Activated naive CD4-positive, alpha-beta T cell treated with anti-CD3 and anti-CD28 coated beads, Interleukin-2, amount 50 U/mL, for 72 hours (primary cell): ENCODE results near the gene PBX1. TPM values are rescaled to one million over a fixed set of nuclear protein-coding genes. Genes with fewer than 3 reads are reported as not detected.
A peak's percentile ranks its signal among the peaks of the same experiment; 100 is the strongest.

Experiments
- ATAC-seq, 2 donors: fragments of 150-1000 bp; cut with Tn5 transposase; 2 replicates each; pipeline ENCODE4 v1.10.0; 2021; ENCODE audit warnings: mild to moderate bottlenecking in 2 of 2, moderate library complexity in 2 of 2
- DNase-seq, 2 donors: peaks; one replicate each; pipeline ENCODE4 v3.0.0; 2021 to 2022; ENCODE audit warnings: low spot score in 2 of 2
- H3K27ac Mint-ChIP-seq, 2 donors: one replicate each; pipeline ENCODE4 v1.8.0; 2022; ENCODE audit warnings: mild to moderate bottlenecking in 2 of 2, mixed read lengths in 2 of 2
- H3K36me3 Mint-ChIP-seq, 2 donors: one replicate each; pipeline ENCODE4 v1.8.0; 2022; ENCODE audit warnings: mixed read lengths in 2 of 2
- H3K9me3 Mint-ChIP-seq, 2 donors: one replicate each; pipeline ENCODE4 v1.8.0; 2022; ENCODE audit warnings: mixed read lengths in 2 of 2
- total RNA-seq, 2 donors: library from RNA; stranded (reverse); gene quantifications; one replicate each; pipeline ENCODE4 v1.2.3, GENCODE V29; 2022

The PBX1 gene
- total RNA-seq, 2 donors from 2014 or later, result 0.19 to 0.39 TPM

- H3K9me3 Mint-ChIP-seq, result no peaks in the 10 kb centered on the region
- H3K36me3 Mint-ChIP-seq, result no peaks in the 10 kb centered on the region
- no peak overlapping the region for H3K27ac Mint-ChIP-seq
Observed at GRCh38 chr1:164748253-164748899, 189.4 kb downstream of the PBX1 start.

GRCh38 chr1:164753521-164754077 lies 194.6 kb downstream of the PBX1 start:
- Mint-ChIP-seq H3K9me3 (no peaks in the 10 kb centered on the region), H3K36me3 (no peaks in the 10 kb centered on the region), H3K27ac (no peak overlapping the region)
- DNase-seq, result no peak
- no peak for ATAC-seq

More at GRCh38 chr1:164748253-164748899, 189.4 kb downstream of the PBX1 start:
- DNase-seq (no peak), ATAC-seq (no peak)

- peak overlapping the region in 1 of 2 donors; percentile 38 for H3K27ac Mint-ChIP-seq
- ATAC-seq (no peak), DNase-seq (no peak)
- no peaks in the 10 kb centered on the region for H3K9me3 Mint-ChIP-seq
- H3K36me3 Mint-ChIP-seq, result no peaks in the 10 kb centered on the region
Observed at GRCh38 chr1:164754088-164754600, 195.2 kb downstream of the PBX1 start.

DNA sequence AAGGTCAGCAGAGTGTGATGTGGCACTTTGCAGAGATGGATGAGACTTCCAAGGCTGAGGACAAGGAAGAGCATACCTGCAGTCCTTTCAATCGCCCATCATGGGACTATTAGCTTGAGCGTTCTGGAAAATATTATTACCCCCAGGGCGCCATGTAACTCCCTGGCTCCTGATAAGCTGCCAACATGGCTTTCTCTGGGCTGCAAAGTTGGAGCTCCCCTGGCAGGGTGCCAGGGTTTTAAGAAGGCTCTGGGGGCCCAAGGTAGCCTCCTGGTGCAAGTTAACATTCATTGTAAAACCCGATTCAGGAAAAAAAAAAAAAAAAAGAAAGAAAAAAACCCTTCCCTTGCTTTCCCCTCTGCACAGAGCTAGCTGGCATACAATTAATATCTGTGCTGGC lies 196.7 kb downstream of the PBX1 start:
- ATAC-seq, result no peak
- H3K27ac Mint-ChIP-seq, result no peak overlapping the region

DNA sequence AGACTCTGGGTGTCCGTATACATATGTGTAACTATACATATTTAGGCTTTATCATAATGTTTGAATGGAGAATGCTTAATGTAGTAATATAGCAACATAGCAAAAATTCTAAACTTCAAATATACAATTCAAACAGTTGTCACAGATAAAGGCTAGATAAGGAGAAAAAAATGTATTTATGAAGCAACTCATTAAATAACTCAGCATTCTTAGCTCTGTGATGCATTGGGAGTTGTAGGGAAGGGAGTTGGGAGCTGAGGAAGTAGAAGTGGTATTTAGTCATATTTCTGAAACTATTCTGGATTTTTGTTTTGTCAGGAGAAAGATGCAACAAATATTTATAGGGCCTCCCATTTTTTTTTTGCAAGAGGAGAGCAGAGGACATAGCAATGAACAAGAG lies 197.8 kb downstream of the PBX1 start:
- no peak overlapping the region for H3K27ac Mint-ChIP-seq
- no peak for ATAC-seq
- DNase-seq, result no peak
- H3K36me3 Mint-ChIP-seq, result no peaks in the 10 kb centered on the region
- peaks cover 0 to 6% of the 10 kb centered on the region in 2 donors for H3K9me3 Mint-ChIP-seq

More for the DNA sequence above, 196.7 kb downstream of the PBX1 start:
- no peaks in the 10 kb centered on the region for H3K36me3 Mint-ChIP-seq
- DNase-seq, result no peak
- H3K9me3 Mint-ChIP-seq, result peaks cover 0 to 3% of the 10 kb centered on the region in 2 donors

- no peak overlapping the region for H3K27ac Mint-ChIP-seq
- DNase-seq (no peak), ATAC-seq (no peak)
- no peaks in the 10 kb centered on the region for H3K36me3 Mint-ChIP-seq
- peaks cover 0 to 6% of the 10 kb centered on the region in 2 donors for H3K9me3 Mint-ChIP-seq
Observed at GRCh38 chr1:164757625-164758024, 198.6 kb downstream of the PBX1 start.

- Mint-ChIP-seq H3K9me3 (peaks cover 0 to 6% of the 10 kb centered on the region in 2 donors), H3K36me3 (no peaks in the 10 kb centered on the region), H3K27ac (no peak overlapping the region)
- DNase-seq (no peak), ATAC-seq (no peak)
Observed at GRCh38 chr1:164759144-164759920, 200.3 kb downstream of the PBX1 start.

DNA sequence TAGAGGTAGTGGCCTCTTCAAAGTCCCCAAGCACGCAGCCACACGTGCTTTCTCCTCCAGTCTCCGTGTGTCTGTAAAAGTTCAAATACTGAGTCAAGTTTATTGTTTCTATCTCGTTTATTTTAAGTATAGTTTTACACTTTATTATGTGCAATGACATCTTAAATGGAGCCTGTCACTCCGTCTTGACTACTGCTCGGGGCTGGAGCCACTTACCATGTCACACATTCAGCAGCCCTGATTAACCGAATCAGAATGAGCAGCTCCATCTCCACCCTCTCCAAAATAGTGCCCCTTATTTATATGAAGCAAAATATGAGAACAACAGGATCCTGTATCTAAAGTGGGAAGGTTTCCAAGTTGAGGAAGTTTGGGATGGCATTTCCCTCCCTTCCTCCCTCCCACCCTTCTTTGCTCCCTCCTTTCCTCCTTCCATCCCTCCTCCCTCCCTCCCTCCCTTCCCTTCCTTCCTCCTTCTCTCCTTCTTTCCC lies 201.0 kb downstream of the PBX1 start:
- H3K36me3 Mint-ChIP-seq, result no peaks in the 10 kb centered on the region
- ATAC-seq, result no peak
- no peak for DNase-seq
- H3K27ac Mint-ChIP-seq, result no peak overlapping the region
- H3K9me3 Mint-ChIP-seq, result peaks cover 0 to 6% of the 10 kb centered on the region in 2 donors

DNA sequence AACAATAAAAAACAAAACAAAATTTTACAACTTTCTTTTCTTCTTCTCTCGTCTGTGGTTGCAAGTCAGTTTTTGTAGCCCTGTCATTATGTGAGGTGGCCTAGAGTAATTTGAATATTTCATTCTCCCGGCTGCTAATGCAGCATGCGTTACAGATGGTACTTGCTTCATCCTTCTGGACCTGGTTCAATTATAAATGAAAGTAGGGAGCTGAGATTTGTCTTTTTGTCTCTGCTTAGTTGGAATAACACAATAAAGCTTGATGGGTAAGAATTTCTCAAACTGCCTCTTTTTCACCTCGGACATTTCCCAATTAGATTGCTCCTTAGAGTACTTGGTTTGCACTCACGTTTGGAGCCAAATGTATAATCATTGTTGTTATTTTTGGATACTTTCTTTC lies 201.6 kb downstream of the PBX1 start:
- H3K9me3 Mint-ChIP-seq, result peaks cover 0 to 6% of the 10 kb centered on the region in 2 donors
- ATAC-seq, result no peak
- no peaks in the 10 kb centered on the region for H3K36me3 Mint-ChIP-seq

GRCh38 chr1:164761009-164761408 lies 202.0 kb downstream of the PBX1 start:
- Mint-ChIP-seq H3K27ac (no peak overlapping the region), H3K9me3 (peaks cover 0 to 6% of the 10 kb centered on the region in 2 donors), H3K36me3 (no peaks in the 10 kb centered on the region)
- DNase-seq, result no peak
- no peak for ATAC-seq

More for the DNA sequence above, 201.6 kb downstream of the PBX1 start:
- no peak for DNase-seq
- H3K27ac Mint-ChIP-seq, result no peak overlapping the region

GRCh38 chr1:164763098-164763497 lies 204.1 kb downstream of the PBX1 start:
- peaks cover 0 to 6% of the 10 kb centered on the region in 2 donors for H3K9me3 Mint-ChIP-seq
- no peak for DNase-seq
- no peak overlapping the region for H3K27ac Mint-ChIP-seq
- no peak for ATAC-seq
- no peaks in the 10 kb centered on the region for H3K36me3 Mint-ChIP-seq

- Mint-ChIP-seq H3K36me3 (no peaks in the 10 kb centered on the region), H3K27ac (no peak overlapping the region), H3K9me3 (peaks cover 0 to 6% of the 10 kb centered on the region in 2 donors)
- DNase-seq, result no peak
- no peak for ATAC-seq
Observed at GRCh38 chr1:164764333-164764732, 205.3 kb downstream of the PBX1 start.

DNA sequence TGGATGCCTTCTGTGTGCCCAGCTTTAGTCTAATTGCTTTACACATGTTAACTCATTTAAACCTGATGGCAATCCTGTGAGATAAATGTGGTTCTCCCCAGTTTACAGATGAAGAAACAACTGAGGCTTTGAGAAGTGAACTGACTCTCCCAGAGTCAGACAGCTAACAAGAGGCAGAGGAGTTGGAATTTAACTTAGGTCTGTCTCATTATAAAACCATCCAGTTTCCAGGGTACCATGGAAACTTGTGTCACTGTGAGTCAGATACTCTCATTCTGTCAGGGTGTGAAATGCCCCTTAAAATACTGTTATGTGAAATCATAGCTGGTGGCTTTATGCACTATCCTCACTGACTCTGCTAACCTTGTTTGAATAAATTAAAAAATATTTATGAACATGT lies 206.6 kb downstream of the PBX1 start:
- Mint-ChIP-seq H3K27ac (no peak overlapping the region), H3K9me3 (peaks cover 0 to 4% of the 10 kb centered on the region in 2 donors), H3K36me3 (no peaks in the 10 kb centered on the region)
- DNase-seq (no peak), ATAC-seq (peak in 1 of 2 donors; percentile 81)

GRCh38 chr1:164765992-164766720 lies 207.2 kb downstream of the PBX1 start:
- no peak for ATAC-seq
- DNase-seq, result no peak
- Mint-ChIP-seq H3K27ac (no peak overlapping the region), H3K36me3 (no peaks in the 10 kb centered on the region), H3K9me3 (no peaks in the 10 kb centered on the region)

- DNase-seq (no peak), ATAC-seq (no peak)
- Mint-ChIP-seq H3K36me3 (no peaks in the 10 kb centered on the region), H3K27ac (no peak overlapping the region), H3K9me3 (no peaks in the 10 kb centered on the region)
Observed at GRCh38 chr1:164767752-164768402, 208.9 kb downstream of the PBX1 start.

- Mint-ChIP-seq H3K27ac (no peak overlapping the region), H3K9me3 (no peaks in the 10 kb centered on the region)
Observed at GRCh38 chr1:164768619-164769018, 209.6 kb downstream of the PBX1 start.

More at GRCh38 chr1:164768619-164769018, 209.6 kb downstream of the PBX1 start:
- no peaks in the 10 kb centered on the region for H3K36me3 Mint-ChIP-seq
- DNase-seq, result no peak
- no peak for ATAC-seq
